ACHN (cell line): Measurements from ENCODE around the gene PDP2.
A peak's percentile ranks its signal among the peaks of the same experiment; 100 is the strongest.
"Not testable (repeated sequence)": the region's sequence is repeated elsewhere in the genome, so short reads cannot be mapped to it uniquely, and the experiment has no call there.

Experiments
- DNase-seq: peaks from one replicate; pipeline ENCODE4 v3.0.0-alpha.2; 2015
- in situ Hi-C: cut with HindIII; loops from 2 replicates; pipeline ENCODE4 v1.10.0; 2017; ENCODE audit warnings: low sequenced_read_pairs, low pct_ligation_motif_present, low pct_unique_long_range_greater_than_20kb

The PDP2 gene

GRCh38 chr16:66881014-66881417 lies 701 bp downstream of the PDP2 start:
- in situ Hi-C loops, result no loop called here
- peak; percentile 38 for DNase-seq

GRCh38 chr16:66881560-66881959 lies 1.2 kb downstream of the PDP2 start:
- DNase-seq, result no peak
- in situ Hi-C loops, result no loop called here

- DNase-seq, result no peak
These were observed 1.7 kb downstream of the PDP2 start for GRCh38 chr16:66881964-66882508.

GRCh38 chr16:66882702-66883101 lies 2.4 kb downstream of the PDP2 start:
- no peak for DNase-seq
- in situ Hi-C loops, result no loop called here

More at GRCh38 chr16:66881964-66882508, 1.7 kb downstream of the PDP2 start:
- in situ Hi-C loops, result no loop called here

GRCh38 chr16:66885491-66885890 lies 5.2 kb downstream of the PDP2 start:
- DNase-seq, result no peak
- in situ Hi-C loops, result no loop called here

GRCh38 chr16:66886321-66886720 lies 6.0 kb downstream of the PDP2 start:
- in situ Hi-C loops, result no loop called here
- no peak for DNase-seq

GRCh38 chr16:66886914-66887313 lies 6.6 kb downstream of the PDP2 start:
- in situ Hi-C loops, result no loop called here
- DNase-seq, result no peak

- no peak for DNase-seq
- in situ Hi-C loops, result no loop called here
These were observed 8.6 kb downstream of the PDP2 start for GRCh38 chr16:66888647-66889615.

- in situ Hi-C loops, result no loop called here
- DNase-seq, result no peak
These were observed 9.3 kb downstream of the PDP2 start for GRCh38 chr16:66889622-66890021.

GRCh38 chr16:66890799-66891198 lies 10.5 kb downstream of the PDP2 start:
- in situ Hi-C loops, result no loop called here
- no peak for DNase-seq

- in situ Hi-C loops, result no loop called here
- no peak for DNase-seq
These were observed 11.0 kb downstream of the PDP2 start for GRCh38 chr16:66891360-66891759.

- DNase-seq, result no peak
- in situ Hi-C loops, result no loop called here
These were observed 11.5 kb downstream of the PDP2 start for GRCh38 chr16:66891797-66892196.

- in situ Hi-C loops, result no loop called here
- no peak for DNase-seq
These were observed 13.7 kb downstream of the PDP2 start for GRCh38 chr16:66894055-66894454.

GRCh38 chr16:66894948-66895688 lies 14.8 kb downstream of the PDP2 start:
- DNase-seq, result peak; percentile 85
- in situ Hi-C loops, result loop anchor here (5.0 kb wide), 1 partner anchor 42 kb away; the partner anchor contains the start of gene CES2

GRCh38 chr16:66895689-66895979 lies 15.3 kb downstream of the PDP2 start:
- no peak for DNase-seq
- in situ Hi-C loops, result loop anchor here (5.0 kb wide), 1 partner anchor 42 kb away; the partner anchor contains the start of gene CES2

- in situ Hi-C loops, result loop anchor here (5.0 kb wide), 1 partner anchor 41 kb away; the partner anchor contains the start of gene CES2
- no peak for DNase-seq
These were observed 15.7 kb downstream of the PDP2 start for GRCh38 chr16:66895999-66896398.

- DNase-seq, result not testable (repeated sequence)
- in situ Hi-C loops, result loop anchor here (5.0 kb wide), 1 partner anchor 41 kb away; the partner anchor contains the start of gene CES2
These were observed 16.4 kb downstream of the PDP2 start for GRCh38 chr16:66896682-66897081.

GRCh38 chr16:66898207-66898606 lies 17.9 kb downstream of the PDP2 start:
- DNase-seq, result peak; percentile 87
- in situ Hi-C loops, result loop anchor here (5.0 kb wide), 1 partner anchor 39 kb away; the partner anchor contains the start of gene CES2

GRCh38 chr16:66898933-66899309 lies 18.6 kb downstream of the PDP2 start:
- DNase-seq, result no peak
- in situ Hi-C loops, result loop anchor here (5.0 kb wide), 1 partner anchor 38 kb away; the partner anchor contains the start of gene CES2
